HG03457 (cell line): ENCODE measurements around the gene UBTF.

ENCODE experiments used
- ATAC-seq: cut with Tn5 transposase; IDR thresholded peaks from one replicate; pipeline ENCODE4 v1.9.1; 2021; ENCODE audit warnings: moderate number of reproducible peaks; ENCODE audit not compliant: unreplicated experiment

UBTF gene

GRCh38 chr17:44170499-44171201 is 48.8 kb downstream of the UBTF start, which contains the start of gene ASB16:
TSS of gene ASB16 (plus strand) at chr17:44170704. CDS start at chr17:44170790, 86 bp downstream.
- no peak for ATAC-seq

GRCh38 chr17:44170135-44170498 is 49.4 kb downstream of the UBTF start:
- no peak for ATAC-seq

GRCh38 chr17:44167181-44167861 is 52.2 kb downstream of the UBTF start:
- ATAC-seq, result no peak

GRCh38 chr17:44164476-44164875 is 55.0 kb downstream of the UBTF start:
- ATAC-seq, result no peak

- ATAC-seq, result no peak
These were observed 59.8 kb downstream of the UBTF start for GRCh38 chr17:44159519-44160210.

GRCh38 chr17:44155488-44155887 is 64.0 kb downstream of the UBTF start:
- ATAC-seq, result no peak
